Left hindlimb (tissue), 1 donor: ENCODE results near the gene GPC6.
"Not testable (repeated sequence)": the region's sequence is repeated elsewhere in the genome, so short reads cannot be mapped to it uniquely, and the experiment has no call there.

ENCODE experiments used
- DNase-seq: peaks from one replicate; pipeline ENCODE4 v3.0.0-alpha.2; 2018

Gene GPC6

GRCh38 chr13:94343687-94344086, 1117.1 kb downstream of the GPC6 start:
- DNase-seq: not testable (repeated sequence)

GRCh38 chr13:94344126-94344818, 1117.7 kb downstream of the GPC6 start:
- DNase-seq: no peak

GRCh38 chr13:94345374-94346195, 1119.0 kb downstream of the GPC6 start:
- DNase-seq: no peak

GRCh38 chr13:94346261-94347019, 1119.8 kb downstream of the GPC6 start:
- no peak for DNase-seq

GRCh38 chr13:94351292-94351990, 1124.8 kb downstream of the GPC6 start:
- DNase-seq: no peak

- DNase-seq: no peak
Observed at GRCh38 chr13:94352057-94352456, 1125.5 kb downstream of the GPC6 start.

- no peak for DNase-seq
Observed at GRCh38 chr13:94353167-94353710, 1126.6 kb downstream of the GPC6 start.

GRCh38 chr13:94359875-94360274, 1133.3 kb downstream of the GPC6 start:
- DNase-seq: no peak

- peak; percentile 81 for DNase-seq
Observed at GRCh38 chr13:94362411-94362909, 1135.9 kb downstream of the GPC6 start.

GRCh38 chr13:94366677-94367076, 1140.1 kb downstream of the GPC6 start:
- no peak for DNase-seq

- DNase-seq: peak; percentile 46
Observed at GRCh38 chr13:94369972-94370436, 1143.4 kb downstream of the GPC6 start.

GRCh38 chr13:94371855-94372254, 1145.2 kb downstream of the GPC6 start:
- DNase-seq: no peak

- no peak for DNase-seq
Observed at GRCh38 chr13:94382517-94382916, 1155.9 kb downstream of the GPC6 start.

- no peak for DNase-seq
Observed at GRCh38 chr13:94382960-94383359, 1156.4 kb downstream of the GPC6 start.

GRCh38 chr13:94384231-94384905, 1157.8 kb downstream of the GPC6 start:
- DNase-seq: no peak

GRCh38 chr13:94387047-94387446, 1160.4 kb downstream of the GPC6 start:
- no peak for DNase-seq

- no peak for DNase-seq
Observed at GRCh38 chr13:94389604-94390351, 1163.2 kb downstream of the GPC6 start.

- DNase-seq: no peak
Observed at GRCh38 chr13:94390881-94391280, 1164.3 kb downstream of the GPC6 start.

GRCh38 chr13:94394723-94395122, 1168.1 kb downstream of the GPC6 start:
- DNase-seq: no peak

- no peak for DNase-seq
Observed at GRCh38 chr13:94395860-94396259, 1169.3 kb downstream of the GPC6 start.

- DNase-seq: no peak
Observed at GRCh38 chr13:94399812-94400211, 1173.2 kb downstream of the GPC6 start.
